Astrocyte (in vitro differentiated cells and primary cell): ENCODE data around the gene TEX48.

ENCODE experiments used
- CTCF ChIP-seq: IDR thresholded peaks from 2 replicates; pipeline ENCODE4 v1.5.1; 2011; ENCODE audit warnings: low read depth, mild to moderate bottlenecking, inconsistent platforms, low read length, moderate library complexity; ENCODE audit not compliant: insufficient read depth
- EZH2 ChIP-seq: IDR thresholded peaks from 2 replicates; pipeline ENCODE4 v1.6.1; 2012; ENCODE audit warnings: mild to moderate bottlenecking, low read length, inconsistent platforms; ENCODE audit not compliant: insufficient read depth

GRCh38 chr9:114629563-114630090 lies 52.4 kb downstream of the TEX48 start:
- TF ChIP-seq EZH2 = no peak
- TF ChIP-seq CTCF = no peak
